Endothelial cell of umbilical vein (primary cell): Measurements from ENCODE around the gene CNOT6. TPM values are rescaled to one million over a fixed set of nuclear protein-coding genes. Genes with fewer than 3 reads are reported as not detected.

ENCODE experiments used
- BruUV-seq: library from RNA; stranded (reverse); fragments of 400-500 nt; replicated peaks from 2 replicates; lab custom pipeline; 2021; lab: Mats Ljungman, UMichigan
- CTCF ChIA-PET: fragments of 300-600, 350-600 bp; sonication (Branson Sonifier 250); formaldehyde crosslinking; loops from one replicate; lab custom pipeline; 2021; ENCODE audit warnings: antibody characterized with exemption, inconsistent platforms; lab: Charles Lee
- POLR2A ChIA-PET: fragments of 300-600, 350-600 bp; sonication (Branson Sonifier 250); formaldehyde crosslinking; loops from one replicate; lab custom pipeline; 2021; ENCODE audit warnings: antibody characterized with exemption, inconsistent platforms; lab: Charles Lee
- DNase-seq: peaks from one replicate; pipeline ENCODE4 v3.0.0-alpha.2; 2011; ENCODE audit warnings: low read depth, low spot score
- FAIRE-seq: peaks from 2 replicates; lab custom pipeline; 2011; peaks lifted over from hg19 to GRCh38; lab: Jason Lieb, UNC
- H2AFZ ChIP-seq: 2 replicates; pipeline ENCODE4 v1.6.0; 2012; ENCODE audit warnings: low read depth, low read length, control low read depth, inconsistent platforms
- H3K27ac ChIP-seq: 2 replicates; pipeline ENCODE4 v1.5.1; 2011; ENCODE audit warnings: low read depth, mild to moderate bottlenecking, control low read depth, low read length, moderate library complexity; ENCODE audit not compliant: insufficient read depth
- H3K27me3 ChIP-seq, 2 experiments: 2 replicates each; pipeline versions ENCODE4 v1.6.0 to v1.6.1; 2011; ENCODE audit warnings: low read length in 2 of 2, mixed read lengths in 1 of 2; ENCODE audit not compliant: control insufficient read depth in 2 of 2, insufficient read depth in 2 of 2
- H3K36me3 ChIP-seq, 2 experiments: 2 replicates in 1 of 2; 3 replicates in 1 of 2; pipeline ENCODE4 v1.5.1; 2011; ENCODE audit warnings: low read length in 2 of 2, mild to moderate bottlenecking in 1 of 2, moderate library complexity in 1 of 2; ENCODE audit not compliant: control insufficient read depth in 2 of 2, insufficient read depth in 2 of 2; ENCODE audit errors: extremely low read depth in 1 of 2
- H3K4me1 ChIP-seq: 3 replicates; pipeline ENCODE4 v1.5.1; 2011; ENCODE audit warnings: mild to moderate bottlenecking, low read length; ENCODE audit not compliant: control insufficient read depth, insufficient read depth; ENCODE audit errors: extremely low read depth
- H3K4me2 ChIP-seq: 2 replicates; pipeline ENCODE4 v1.6.1; 2011; ENCODE audit warnings: low read length, control low read depth, mixed read lengths; ENCODE audit not compliant: insufficient read depth
- H3K4me3 ChIP-seq, 3 experiments: fragments of 200-600 bp in 1 of 3; sonication (generic), shearing (Covaris generic) in 1 of 3; replicated peaks in 1 of 3; 2 replicates each; pipeline ENCODE4 v1.5.1; 2011 to 2016; ENCODE audit warnings: control low read depth in 3 of 3, low read length in 3 of 3, mild to moderate bottlenecking in 2 of 3, inconsistent platforms in 1 of 3, low read depth in 1 of 3, moderate library complexity in 1 of 3; ENCODE audit not compliant: insufficient read depth in 1 of 3
- H3K79me2 ChIP-seq: 2 replicates; pipeline ENCODE4 v1.6.0; 2012; ENCODE audit warnings: low read length, inconsistent platforms; ENCODE audit not compliant: control insufficient read depth, insufficient read depth
- H3K9ac ChIP-seq: replicated peaks from 2 replicates; pipeline ENCODE3; 2011; ENCODE audit warnings: low read length, control low read depth; ENCODE audit not compliant: insufficient read depth; ENCODE audit errors: extremely low read depth
- H3K9me1 ChIP-seq: replicated peaks from 3 replicates; pipeline ENCODE4 v1.6.0; 2011; ENCODE audit warnings: mild to moderate bottlenecking, low read length; ENCODE audit not compliant: control insufficient read depth, insufficient read depth; ENCODE audit errors: extremely low read depth
- H3K9me3 ChIP-seq: replicated peaks from 2 replicates; pipeline ENCODE4 v1.5.1; 2012; ENCODE audit warnings: low read length, inconsistent platforms; ENCODE audit not compliant: control insufficient read depth, insufficient read depth
- H4K20me1 ChIP-seq: replicated peaks from 2 replicates; pipeline ENCODE3; 2011; ENCODE audit warnings: mild to moderate bottlenecking, low read length; ENCODE audit not compliant: control insufficient read depth, insufficient read depth; ENCODE audit errors: extremely low read depth
- CTCF ChIP-seq, 2 donors: IDR thresholded peaks; 1 replicate in 1 of 2; 2 replicates in 1 of 2; pipeline ENCODE4 v1.5.1; 2011; ENCODE audit warnings: low read length in 2 of 2, mild to moderate bottlenecking in 2 of 2, moderate library complexity in 2 of 2, control low read depth in 1 of 2, inconsistent platforms in 1 of 2, low read depth in 1 of 2; ENCODE audit not compliant: insufficient read depth in 1 of 2; ENCODE audit errors: extremely low read depth in 1 of 2
- EZH2 ChIP-seq: IDR thresholded peaks from 2 replicates; pipeline ENCODE4 v1.6.1; 2012; ENCODE audit warnings: borderline replicate concordance, low read depth, mild to moderate bottlenecking, moderate library complexity, low read length, inconsistent platforms; ENCODE audit not compliant: severe bottlenecking
- FOS ChIP-seq: IDR thresholded peaks from 2 replicates; pipeline ENCODE4 v1.6.1; 2011; ENCODE audit warnings: mild to moderate bottlenecking, low read length, moderate library complexity, borderline replicate concordance; ENCODE audit not compliant: insufficient read depth
- GATA2 ChIP-seq: IDR thresholded peaks from 2 replicates; pipeline ENCODE4 v1.7.0; 2011; ENCODE audit warnings: low read depth, mild to moderate bottlenecking, moderate library complexity, mixed read lengths, low read length; ENCODE audit not compliant: insufficient read length, insufficient read depth
- JUN ChIP-seq: IDR thresholded peaks from 2 replicates; pipeline ENCODE4 v1.6.1; 2011; ENCODE audit warnings: borderline replicate concordance, low read depth; ENCODE audit not compliant: insufficient read length, insufficient read depth
- MAX ChIP-seq: IDR thresholded peaks from 2 replicates; pipeline ENCODE4 v1.6.1; 2011; ENCODE audit not compliant: insufficient read depth, insufficient read length
- MYC ChIP-seq: IDR thresholded peaks from one replicate; pipeline ENCODE4 v1.6.1; 2011; ENCODE audit warnings: mild to moderate bottlenecking, low read depth, low read length
- POLR2A ChIP-seq: IDR thresholded peaks from 2 replicates; pipeline ENCODE4 v1.6.1; 2012; ENCODE audit warnings: low read depth, mild to moderate bottlenecking, control low read depth, low read length
- POLR2AphosphoS5 ChIP-seq: IDR thresholded peaks from 2 replicates; pipeline ENCODE4 v1.6.1; 2012; ENCODE audit warnings: low read depth, mild to moderate bottlenecking, control low read depth, low read length, moderate library complexity; ENCODE audit not compliant: insufficient read depth
- dilution Hi-C: fragments of 300-500 bp; cut with MboI; formaldehyde crosslinking; loops from one replicate; pipeline ENCODE4 v1.15.0; 2019; ENCODE audit warnings: low sequenced_read_pairs; ENCODE audit not compliant: extremely low pct_ligation_motif_present
- intact Hi-C: fragments of 100-400 bp; cut with micrococcal nuclease; formaldehyde crosslinking; loops from one replicate; pipeline ENCODE4 v1.10.0; 2022
- polyA plus RNA-seq, 4 experiments: library from polyadenylated mRNA; depleted of rRNA in 3 of 4; stranded (reverse) in 3 of 4; unstranded in 1 of 4; fragments of >200 nt; gene quantifications; 2 replicates each; pipeline versions ENCODE4 v1.2.1 to v1.2.3, GENCODE V29; 2011 to 2012; ENCODE audit warnings: missing spikeins in 1 of 4
- total RNA-seq: library from RNA; stranded (reverse); gene quantifications from 2 replicates; pipeline ENCODE4 v1.2.3, GENCODE V29; 2021

Gene CNOT6
- total and polyA plus RNA-seq, 2 donors (not counting 3 experiments of a cell fraction or from before 2014, with no cell fraction given), result 9.2 to 33.8 TPM

- Histone ChIP-seq H3K79me2 (peaks cover 86% of the 10 kb centered on the region), H3K36me3 (no peaks in the 10 kb centered on the region), H3K9me1 (no peaks in the 10 kb centered on the region), H3K4me1 (no peaks in the 10 kb centered on the region), H4K20me1 (peaks cover 9% of the 10 kb centered on the region), H3K27ac (no peak overlapping the region), H3K9me3 (no peaks in the 10 kb centered on the region), H3K9ac (no peak overlapping the region), H3K27me3 (no peaks in the 10 kb centered on the region), H3K4me3 (no peak overlapping the region), H3K4me2 (no peak overlapping the region), H2AFZ (no peak overlapping the region)
- BruUV-seq, result no TSS peak
- dilution Hi-C loops, result no loop called here
- POLR2A ChIA-PET, result no interaction called here
- DNase-seq, result no peak
- CTCF ChIA-PET, result no interaction called here
- TF ChIP-seq CTCF (IDR thresholded peaks at IDR 0.05; ENCODE audit: extremely low read depth in 1 of 2, insufficient read depth in 1 of 2, low read depth in 1 of 2, low read length in 2 of 2) (no peak), GATA2 (no peak), POLR2A (no peak), FOS (no peak), EZH2 (no peak), POLR2AphosphoS5 (no peak), MYC (no peak), MAX (no peak), JUN (no peak)
- intact Hi-C loops, result no loop called here
- no peak for FAIRE-seq
Measured at GRCh38 chr5:180516440-180516839, 22.3 kb downstream of the CNOT6 start.
